SU-DHL-6 (cell line): ENCODE results near the gene VAMP5.
"Not testable (repeated sequence)": the region's sequence is repeated elsewhere in the genome, so short reads cannot be mapped to it uniquely, and the experiment has no call there.

Experiments used
- H2AFZ ChIP-seq: fragments of 200-600 bp; sonication (generic); 2 replicates; pipeline ENCODE4 v1.6.1; 2014; ENCODE audit warnings: low read depth, mild to moderate bottlenecking, moderate library complexity, mixed read lengths, antibody characterized with exemption, low read length; ENCODE audit not compliant: severe bottlenecking
- H3F3A ChIP-seq: fragments of 200-600 bp; shearing (Covaris generic); 2 replicates; pipeline ENCODE4 v1.6.0; 2016; ENCODE audit warnings: antibody characterized with exemption, mild to moderate bottlenecking; ENCODE audit not compliant: insufficient read depth
- H3K27ac ChIP-seq: fragments of 200-600 bp; sonication (generic); 2 replicates; pipeline ENCODE4 v1.5.1; 2016; ENCODE audit warnings: low read depth, mild to moderate bottlenecking, low read length, moderate library complexity, mixed read lengths
- H3K27me3 ChIP-seq: fragments of 200-600 bp; sonication (generic), shearing (Covaris generic); 2 replicates; pipeline ENCODE4 v1.6.0; 2014; ENCODE audit warnings: mild to moderate bottlenecking, low read length
- H3K36me3 ChIP-seq: fragments of 200-600 bp; sonication (generic); 2 replicates; pipeline ENCODE4 v1.6.1; 2014; ENCODE audit warnings: mild to moderate bottlenecking, low read length, mixed read lengths
- H3K4me2 ChIP-seq: fragments of 300-600, 200-600 bp; shearing (Covaris generic), sonication (generic); 2 replicates; pipeline ENCODE4 v1.6.0; 2014; ENCODE audit warnings: low read length, low read depth, mild to moderate bottlenecking; ENCODE audit not compliant: poor library complexity, severe bottlenecking
- H3K4me3 ChIP-seq: fragments of 200-600 bp; sonication (generic); 2 replicates; pipeline ENCODE4 v1.5.1; 2014; ENCODE audit warnings: antibody characterized with exemption, low read length, mild to moderate bottlenecking, mixed read lengths; ENCODE audit not compliant: insufficient read depth, poor library complexity, severe bottlenecking
- H3K79me2 ChIP-seq: fragments of 200-600 bp; sonication (generic); 2 replicates; pipeline ENCODE4 v1.6.1; 2014; ENCODE audit warnings: mild to moderate bottlenecking, low read length, moderate library complexity; ENCODE audit not compliant: insufficient read depth
- H3K9ac ChIP-seq: fragments of 200-600 bp; sonication (generic); 2 replicates; pipeline ENCODE4 v1.7.0; 2014; ENCODE audit warnings: mild to moderate bottlenecking, low read length
- H3K9me2 ChIP-seq: fragments of 200-600 bp; sonication (generic); replicated peaks from 2 replicates; pipeline ENCODE4 v1.6.1; 2014; ENCODE audit warnings: low read length; ENCODE audit not compliant: insufficient read depth
- H3K9me3 ChIP-seq: fragments of 200-600 bp; sonication (generic); 2 replicates; pipeline ENCODE4 v1.6.1; 2014; ENCODE audit warnings: low read length, mixed read lengths; ENCODE audit not compliant: insufficient read depth
- H4K20me1 ChIP-seq: fragments of 200-600 bp; sonication (generic); 2 replicates; pipeline ENCODE4 v1.6.1; 2014; ENCODE audit warnings: low read depth, mild to moderate bottlenecking, antibody characterized with exemption, low read length, moderate library complexity, mixed read lengths
- EZH2phosphoT487 ChIP-seq: fragments of 200-600 bp; sonication (generic), shearing (Covaris generic); conservative IDR thresholded peaks from 2 replicates; pipeline ENCODE4 v1.6.1; 2018; ENCODE audit warnings: mild to moderate bottlenecking, antibody characterized with exemption, low read length, moderate library complexity, mixed read lengths
- TF ChIP-seq, protein P1 (sequence below): fragments of 200-600 bp; sonication (generic); IDR thresholded peaks from one replicate; pipeline ENCODE4 v1.5.1; 2017; ENCODE audit warnings: antibody characterized with exemption, mild to moderate bottlenecking, low read length, moderate library complexity; ENCODE audit not compliant: insufficient read depth, poor library complexity, severe bottlenecking

Gene VAMP5

GRCh38 chr2:85613717-85614515, 29.7 kb downstream of the VAMP5 start:
- Histone ChIP-seq H3F3A (peaks cover 15% of the 10 kb centered on the region; the same call in 1 of the 2 replicates), H3K27me3 (no peaks in the 10 kb centered on the region), H3K9ac (no peak overlapping the region), H3K27ac (no peak overlapping the region), H2AFZ (no peak overlapping the region), H3K4me2 (no peak overlapping the region), H4K20me1 (peaks cover 8% of the 10 kb centered on the region; the same call in 1 of the 2 replicates), H3K4me3 (no peak overlapping the region), H3K9me2 (no peaks in the 10 kb centered on the region), H3K36me3 (peaks cover 7% of the 10 kb centered on the region; the same call in 1 of the 2 replicates), H3K9me3 (no peaks in the 10 kb centered on the region), H3K79me2 (peaks cover 39% of the 10 kb centered on the region)
- no peak for TF ChIP-seq EZH2phosphoT487
- TF ChIP-seq, protein P1, sequence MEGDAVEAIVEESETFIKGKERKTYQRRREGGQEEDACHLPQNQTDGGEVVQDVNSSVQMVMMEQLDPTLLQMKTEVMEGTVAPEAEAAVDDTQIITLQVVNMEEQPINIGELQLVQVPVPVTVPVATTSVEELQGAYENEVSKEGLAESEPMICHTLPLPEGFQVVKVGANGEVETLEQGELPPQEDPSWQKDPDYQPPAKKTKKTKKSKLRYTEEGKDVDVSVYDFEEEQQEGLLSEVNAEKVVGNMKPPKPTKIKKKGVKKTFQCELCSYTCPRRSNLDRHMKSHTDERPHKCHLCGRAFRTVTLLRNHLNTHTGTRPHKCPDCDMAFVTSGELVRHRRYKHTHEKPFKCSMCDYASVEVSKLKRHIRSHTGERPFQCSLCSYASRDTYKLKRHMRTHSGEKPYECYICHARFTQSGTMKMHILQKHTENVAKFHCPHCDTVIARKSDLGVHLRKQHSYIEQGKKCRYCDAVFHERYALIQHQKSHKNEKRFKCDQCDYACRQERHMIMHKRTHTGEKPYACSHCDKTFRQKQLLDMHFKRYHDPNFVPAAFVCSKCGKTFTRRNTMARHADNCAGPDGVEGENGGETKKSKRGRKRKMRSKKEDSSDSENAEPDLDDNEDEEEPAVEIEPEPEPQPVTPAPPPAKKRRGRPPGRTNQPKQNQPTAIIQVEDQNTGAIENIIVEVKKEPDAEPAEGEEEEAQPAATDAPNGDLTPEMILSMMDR, result no peak

GRCh38 chr2:85614757-85615156, 30.5 kb downstream of the VAMP5 start:
- peaks cover 48% of the 10 kb centered on the region for H3K79me2 ChIP-seq

GRCh38 chr2:85615413-85615728, 31.1 kb downstream of the VAMP5 start:
- no peaks in the 10 kb centered on the region for H3K27me3 ChIP-seq
- H3F3A ChIP-seq, result peaks cover 15% of the 10 kb centered on the region; the same call in 1 of the 2 replicates
- peaks cover 53% of the 10 kb centered on the region for H3K79me2 ChIP-seq
- H3K4me2 ChIP-seq, result no peak overlapping the region
- no peaks in the 10 kb centered on the region for H3K9me2 ChIP-seq
- TF ChIP-seq EZH2phosphoT487, result no peak
- TF ChIP-seq, protein P1, result no peak
- H3K9ac ChIP-seq, result peak overlapping the region; percentile 80; the same call in 1 of the 2 replicates
- H4K20me1 ChIP-seq, result peaks cover 8% of the 10 kb centered on the region; the same call in 1 of the 2 replicates
- H3K36me3 ChIP-seq, result peaks cover 16% of the 10 kb centered on the region
- no peak overlapping the region for H3K4me3 ChIP-seq
- no peak overlapping the region for H3K27ac ChIP-seq
- no peak overlapping the region for H2AFZ ChIP-seq
- no peaks in the 10 kb centered on the region for H3K9me3 ChIP-seq

More at GRCh38 chr2:85614757-85615156, 30.5 kb downstream of the VAMP5 start:
- H3K9ac ChIP-seq, H3K9me3 ChIP-seq, H3K4me2 ChIP-seq, H3K9me2 ChIP-seq, H3K27ac ChIP-seq, H3K4me3 ChIP-seq, H3K27me3 ChIP-seq, H4K20me1 ChIP-seq, H2AFZ ChIP-seq: not testable (repeated sequence)
- Histone ChIP-seq H3K36me3 (peaks cover 14% of the 10 kb centered on the region; the same call in 1 of the 2 replicates), H3F3A (peaks cover 15% of the 10 kb centered on the region; the same call in 1 of the 2 replicates)

DNA sequence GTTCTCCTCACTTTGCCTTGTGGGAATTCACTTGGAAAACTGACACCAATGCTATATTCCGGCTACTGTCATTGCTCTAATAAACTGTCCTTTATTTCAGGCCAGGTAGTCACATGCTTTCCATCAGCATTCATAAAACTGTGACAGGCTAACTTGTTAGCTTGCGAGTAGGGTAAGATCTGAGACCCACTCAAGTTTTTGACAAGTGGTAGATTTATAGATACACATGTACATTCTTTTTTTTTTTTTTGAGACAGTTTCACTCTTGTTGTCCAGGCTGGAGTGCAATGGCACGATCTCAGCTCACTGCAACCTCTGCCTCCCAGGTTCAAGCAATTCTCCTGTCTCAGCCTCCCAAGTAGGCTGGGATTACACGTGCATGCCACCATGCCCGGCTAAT, 33.5 kb downstream of the VAMP5 start:
- Histone ChIP-seq H3K4me3 (peak overlapping the region; percentile 86), H3F3A (peaks cover 15% of the 10 kb centered on the region; the same call in 1 of the 2 replicates), H4K20me1 (peaks cover 13% of the 10 kb centered on the region; the same call in 1 of the 2 replicates), H3K9ac (peak overlapping the region; percentile 80), H3K79me2 (peaks cover 57% of the 10 kb centered on the region), H3K36me3 (peaks cover 32% of the 10 kb centered on the region), H3K4me2 (peak overlapping the region; percentile 96)
- H3K27me3 ChIP-seq, H2AFZ ChIP-seq, H3K9me2 ChIP-seq, H3K9me3 ChIP-seq, H3K27ac ChIP-seq: not testable (repeated sequence)
